ENCODE results near the gene C1orf167.

The C1orf167 gene

GRCh38 chr1:11794446-11795237 is 32.6 kb downstream of the C1orf167 start:
- Histone ChIP-seq H3K9ac (ENCODE audit: low read length) (no peak overlapping the region), H3K4me2 (ENCODE audit: low read length) (no peak overlapping the region), H3K9me3 (ENCODE audit: insufficient read depth, low read length) (no peaks in the 10 kb centered on the region), H3K27me3 (ENCODE audit: low read depth, low read length) (no peaks in the 10 kb centered on the region), H4K20me1 (ENCODE audit: insufficient read depth, low read length) (no peaks in the 10 kb centered on the region), H3K4me3 (ENCODE audit: low read length) (no peak overlapping the region), H3K27ac (ENCODE audit: low read length) (no peak overlapping the region), H3K36me3 (replicated peaks; ENCODE audit: low read depth, low read length) (no peaks in the 10 kb centered on the region), H3K79me2 (ENCODE audit: low read length) (no peaks in the 10 kb centered on the region), H3K4me1 (ENCODE audit: low read length) (peaks cover 25% of the 10 kb centered on the region), H2AFZ (ENCODE audit: low read depth, low read length) (no peak overlapping the region)
- no peak for TF ChIP-seq EZH2phosphoT487 (IDR thresholded peaks at IDR 0.05; ENCODE audit: low read depth)
- TF ChIP-seq CTCF (IDR thresholded peaks at IDR 0.05; ENCODE audit: low read depth, low read length), result no peak

GRCh38 chr1:11795238-11795890 is 33.4 kb downstream of the C1orf167 start:
- Histone ChIP-seq H2AFZ (ENCODE audit: low read depth, low read length) (no peak overlapping the region), H3K4me2 (ENCODE audit: low read length) (no peak overlapping the region), H3K9ac (ENCODE audit: low read length) (no peak overlapping the region), H3K79me2 (ENCODE audit: low read length) (no peaks in the 10 kb centered on the region), H3K36me3 (replicated peaks; ENCODE audit: low read depth, low read length) (no peaks in the 10 kb centered on the region), H3K27ac (ENCODE audit: low read length) (no peak overlapping the region), H4K20me1 (ENCODE audit: insufficient read depth, low read length) (no peaks in the 10 kb centered on the region), H3K9me3 (ENCODE audit: insufficient read depth, low read length) (no peaks in the 10 kb centered on the region), H3K27me3 (ENCODE audit: low read depth, low read length) (no peaks in the 10 kb centered on the region), H3K4me1 (ENCODE audit: low read length) (peaks cover 25% of the 10 kb centered on the region), H3K4me3 (ENCODE audit: low read length) (no peak overlapping the region)
- no peak for TF ChIP-seq EZH2phosphoT487 (IDR thresholded peaks at IDR 0.05; ENCODE audit: low read depth)
- TF ChIP-seq CTCF (IDR thresholded peaks at IDR 0.05; ENCODE audit: low read depth, low read length), result no peak

- H4K20me1 ChIP-seq (ENCODE audit: insufficient read depth, low read length), result no peaks in the 10 kb centered on the region
- H2AFZ ChIP-seq (ENCODE audit: low read depth, low read length), result no peak overlapping the region
- TF ChIP-seq CTCF (IDR thresholded peaks at IDR 0.05; ENCODE audit: low read depth, low read length), result no peak
- TF ChIP-seq EZH2phosphoT487 (IDR thresholded peaks at IDR 0.05; ENCODE audit: low read depth), result no peak
- no peak overlapping the region for H3K4me3 ChIP-seq (ENCODE audit: low read length)
- H3K36me3 ChIP-seq (replicated peaks; ENCODE audit: low read depth, low read length), result no peaks in the 10 kb centered on the region
- no peak overlapping the region for H3K9ac ChIP-seq (ENCODE audit: low read length)
- H3K4me2 ChIP-seq (ENCODE audit: low read length), result no peak overlapping the region
- no peak overlapping the region for H3K27ac ChIP-seq (ENCODE audit: low read length)
- no peaks in the 10 kb centered on the region for H3K79me2 ChIP-seq (ENCODE audit: low read length)
- peaks cover 17% of the 10 kb centered on the region for H3K4me1 ChIP-seq (ENCODE audit: low read length)
- no peaks in the 10 kb centered on the region for H3K27me3 ChIP-seq (ENCODE audit: low read depth, low read length)
- H3K9me3 ChIP-seq (ENCODE audit: insufficient read depth, low read length), result no peaks in the 10 kb centered on the region
Observed at GRCh38 chr1:11796036-11796828, 34.2 kb downstream of the C1orf167 start.

Data from OCI-LY3 (cell line).